Esophagus squamous epithelium (tissue), 5 donors: ENCODE data around the gene RAB33B. TPM values are rescaled to one million over a fixed set of nuclear protein-coding genes. Genes with fewer than 3 reads are reported as not detected.

Source experiments
- DNase-seq: peaks from one replicate; lab custom pipeline; 2025; lab: John Stamatoyannopoulos, UW
- H3K27ac ChIP-seq, 4 donors: fragments of 200-600 bp; sonication (generic); one replicate each; pipeline ENCODE4 v1.5.1; 2016 to 2019; ENCODE audit warnings: mild to moderate bottlenecking in 1 of 4
- H3K27me3 ChIP-seq, 4 donors: fragments of 200-600 bp; sonication (generic); 1 replicate in 3 of 4; 2 replicates in 1 of 4; pipeline versions ENCODE4 v1.5.1 to v1.6.0; 2017 to 2021; ENCODE audit warnings: antibody characterized with exemption in 1 of 4
- H3K36me3 ChIP-seq, 3 donors: fragments of 200-600 bp; sonication (generic); one replicate each; pipeline ENCODE4 v1.5.1; 2016 to 2019
- H3K4me1 ChIP-seq, 3 donors: fragments of 200-600 bp; sonication (generic); one replicate each; pipeline ENCODE4 v1.5.1; 2017 to 2019
- H3K4me3 ChIP-seq, 4 donors: fragments of 200-600 bp; sonication (generic); 1 replicate in 3 of 4; 2 replicates in 1 of 4; pipeline ENCODE4 v1.5.1; 2016 to 2019; ENCODE audit warnings: mild to moderate bottlenecking in 2 of 4, moderate library complexity in 1 of 4
- H3K9me3 ChIP-seq, 3 donors: fragments of 200-600 bp; sonication (generic); one replicate each; pipeline ENCODE4 v1.5.1; 2016 to 2019
- CTCF ChIP-seq, 6 experiments: fragments of 450-650 bp in 4 of 6; fragments of 200-600 bp in 2 of 6; sonication (generic) in 2 of 6; IDR thresholded peaks; one replicate each; pipeline ENCODE4 v1.5.1; 2016 to 2019; ENCODE audit warnings: antibody characterized with exemption in 6 of 6, mild to moderate bottlenecking in 4 of 6, moderate library complexity in 4 of 6
- POLR2A ChIP-seq, 4 donors: fragments of 450-650 bp; IDR thresholded peaks; one replicate each; pipeline ENCODE4 v1.6.1; 2017; ENCODE audit warnings: antibody characterized with exemption in 4 of 4, mild to moderate bottlenecking in 4 of 4, moderate library complexity in 3 of 4
- WGBS, 2 donors: methylation state at CpG; one replicate each; pipeline ENCODE4 v1.1.5; 2018; 5-methylcytosine and 5-hydroxymethylcytosine counted together
- intact Hi-C: fragments of 100-400 bp; cut with DNase I; formaldehyde crosslinking; loops from one replicate; pipeline ENCODE4 v1.15.0; 2022
- small RNA-seq, 4 donors: library from RNA; depleted of rRNA; stranded (forward); fragments of <200 nt; gene quantifications; one replicate each; pipeline ENCODE3, GENCODE V24; 2016
- total RNA-seq, 4 donors: library from RNA; depleted of rRNA; stranded (reverse); fragments of >200 nt; gene quantifications; one replicate each; pipeline ENCODE4 v1.1.0, GENCODE V29; 2016
- donor health status: DM: yes; HTN: yes; CAD: no.

Gene RAB33B
- total RNA-seq, 4 donors from 2014 or later, result 3.4 to 9.2 (median 6.6) TPM

DNA sequence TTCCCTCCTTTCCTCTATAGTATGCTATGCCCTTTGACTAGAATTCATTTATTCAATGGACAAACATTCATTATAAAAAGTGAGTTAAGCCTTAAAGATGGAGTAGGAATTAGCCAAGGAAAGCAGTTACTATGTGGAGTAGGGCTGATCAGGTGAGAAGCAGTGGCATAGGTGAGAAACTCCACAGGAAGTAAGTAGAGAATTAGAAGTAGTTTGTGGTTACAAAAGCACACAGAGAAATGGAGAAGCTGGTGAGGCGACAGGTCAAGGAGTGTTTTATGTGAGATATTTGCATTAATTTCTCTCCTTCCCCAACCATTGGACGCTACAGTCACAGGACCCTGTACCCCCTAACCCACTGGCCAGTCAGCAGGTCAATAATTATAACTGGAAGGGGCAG lies 71.5 kb downstream of the RAB33B start:
- 31 to 39% methylated on average over 2 of the region's 2 CpGs for WGBS, 2 donors
- TF ChIP-seq CTCF (IDR thresholded peaks at IDR 0.05) (no peak), POLR2A (IDR thresholded peaks at IDR 0.05) (no peak)
- DNase-seq, result no peak
- peaks cover 0 to 87% (median 6%) of the 10 kb centered on the region in 3 donors for H3K36me3 ChIP-seq
- no peak overlapping the region for H3K4me3 ChIP-seq
- H3K4me1 ChIP-seq, result peaks cover 0 to 5% (median 0%) of the 10 kb centered on the region in 3 donors
- H3K27me3 ChIP-seq, result no peaks in the 10 kb centered on the region
- no peak overlapping the region for H3K27ac ChIP-seq
- intact Hi-C loops, result no loop called here
- no peaks in the 10 kb centered on the region for H3K9me3 ChIP-seq

Small RNA genes within 50 kb of the gene (small RNA-seq; reads per million reads assigned to genes)
- 0 reads per million in 4 donors for gene RF01225

Other genes starting within 250 kb of the RAB33B start
- under 1 TPM in 1 of 4 donors, not detected in 3; 0.38 TPM for gene MGARP, start 173.9 kb upstream of the RAB33B start, total RNA-seq
- gene NAA15, start 152.6 kb upstream of the RAB33B start, total RNA-seq, result 10 to 100 TPM; 28.8 to 51.1 (median 38.4) TPM
- 10 to 100 TPM; 24.6 to 57.5 (median 40.9) TPM for gene NDUFC1, start 151.6 kb upstream of the RAB33B start, total RNA-seq
- 10 to 100 TPM; 23.4 to 50.7 (median 39.6) TPM for gene SETD7, start 102.1 kb downstream of the RAB33B start, total RNA-seq
- 100 to 1,000 TPM; 105 to 209 (median 158) TPM for gene MGST2, start 211.7 kb downstream of the RAB33B start, total RNA-seq